ENCODE results near the gene DUSP5. TPM values are rescaled to one million over a fixed set of nuclear protein-coding genes. Genes with fewer than 3 reads are reported as not detected.

The DUSP5 gene
- total and polyA plus RNA-seq, 2 of the 8 experiments (the other 6 are each of a cell fraction or from before 2014, with no cell fraction given), result 13.6 to 30.3 TPM

GRCh38 chr10:110481919-110482318, 15.8 kb upstream of the DUSP5 start:
- no peak overlapping the region for H3K27ac ChIP-seq (ENCODE audit: low read depth, low read length)
- peaks cover 0 to 3% (median under 1%) of the 10 kb centered on the region in 4 experiments; a peak in 3 of 7 replicates for H3K4me1 ChIP-seq (replicated peaks in 1 of 4; ENCODE audit: control insufficient read depth in 3 of 4, insufficient read depth in 4 of 4, low read length in 3 of 4)
- H3K23ac ChIP-seq (ENCODE audit: insufficient read length), result no peak overlapping the region
- H3K79me1 ChIP-seq (ENCODE audit: low read depth, low read length), result no peaks in the 10 kb centered on the region
- H2BK120ac ChIP-seq (replicated peaks; ENCODE audit: low read depth, low read length), result no peak overlapping the region
- no peaks in the 10 kb centered on the region for H3K79me2 ChIP-seq (ENCODE audit: control insufficient read depth in 1 of 2, insufficient read depth in 2 of 2, low read length in 2 of 2)
- no peak overlapping the region for H4K8ac ChIP-seq (ENCODE audit: extremely low read depth, insufficient read depth, low read length)
- H3K36me3 ChIP-seq (ENCODE audit: control insufficient read depth in 2 of 4, insufficient read depth in 4 of 4, low read length in 3 of 4), result no peaks in the 10 kb centered on the region
- H3K56ac ChIP-seq (replicated peaks; ENCODE audit: insufficient read length, low read depth, low read length), result no peak overlapping the region
- POLR2A ChIA-PET (ENCODE audit: partially characterized antibody), result interaction anchor here (8.9 kb wide), 1 partner anchor 16 kb away, joined by 56 read pairs; the partner anchor contains the start of gene DUSP5
- no peak for DNase-seq (ENCODE audit: low read depth in 1 of 2, low spot score in 2 of 2)
- H3K9me3 ChIP-seq (ENCODE audit: insufficient read depth in 2 of 2, low read depth in 1 of 2, low read length in 1 of 2), result no peaks in the 10 kb centered on the region
- 87% methylated on average over 1 of the region's 1 CpG; no CpG with 5 or more reads in 1 of the 2 experiments for WGBS, 2 experiments (ENCODE audit: extremely low coverage in 1 of 2, insufficient coverage in 1 of 2, insufficient read length in 1 of 2, insufficient replicate concordance in 2 of 2, low coverage in 1 of 2, low lambda C conversion rate in 2 of 2, missing lambda C conversion rate in 1 of 2)
- FAIRE-seq, result no peak
- H3K4me3 ChIP-seq (ENCODE audit: extremely low read depth in 1 of 4, insufficient read depth in 2 of 4, low read depth in 3 of 4, low read length in 4 of 4), result no peak overlapping the region
- H2BK20ac ChIP-seq (ENCODE audit: low read length), result no peak overlapping the region
- H3K18ac ChIP-seq (ENCODE audit: extremely low read depth, low read length), result no peak overlapping the region
- no peak overlapping the region for H4K91ac ChIP-seq (replicated peaks; ENCODE audit: insufficient read length, low read length)
- no peak overlapping the region for H3K4ac ChIP-seq (replicated peaks; ENCODE audit: insufficient read length, low read depth, low read length)
- CTCF ChIA-PET (ENCODE audit: partially characterized antibody), result interaction anchor here (0.7 to 3.0 kb wide), 6 partner anchors 9 to 129 kb away, joined by 3 to 13 read pairs (median 4); no protein-coding TSS in a partner anchor
- TF ChIP-seq BRCA1 (IDR thresholded peaks at IDR 0.05; ENCODE audit: low read depth, low read length), result no peak
- H2AFZ ChIP-seq (ENCODE audit: low read length), result no peak overlapping the region
- H3K27me3 ChIP-seq (replicated peaks in 1 of 4; ENCODE audit: control insufficient read depth in 3 of 4, extremely low read depth in 1 of 4, insufficient read depth in 3 of 4, low read length in 3 of 4), result no peaks in the 10 kb centered on the region
- no peak overlapping the region for H3K14ac ChIP-seq (ENCODE audit: insufficient read length)
- no peaks in the 10 kb centered on the region for H4K20me1 ChIP-seq (replicated peaks in 1 of 2; ENCODE audit: control insufficient read depth in 1 of 2, insufficient read depth in 2 of 2, low read length in 2 of 2)
- H2BK5ac ChIP-seq (ENCODE audit: low read depth, low read length), result no peak overlapping the region
- H3K23me2 ChIP-seq (ENCODE audit: low read depth, low read length), result no peaks in the 10 kb centered on the region
- no peak overlapping the region for H2AK5ac ChIP-seq (ENCODE audit: low read depth, low read length)
- no peak overlapping the region for H2BK15ac ChIP-seq (ENCODE audit: low read length)
- H4K5ac ChIP-seq (ENCODE audit: insufficient read length, low read depth, low read length), result no peak overlapping the region
- H2BK12ac ChIP-seq (ENCODE audit: low read depth, low read length), result no peak overlapping the region
- H3K4me2 ChIP-seq (ENCODE audit: insufficient read depth in 1 of 2, low read depth in 2 of 2, low read length in 2 of 2), result no peak overlapping the region
- H3K9ac ChIP-seq (replicated peaks in 1 of 4; ENCODE audit: extremely low read depth in 1 of 4, low read depth in 3 of 4, low read length in 3 of 4), result no peak overlapping the region
